ENCODE measurements around the gene ARHGAP22. TPM values are rescaled to one million over a fixed set of nuclear protein-coding genes. Genes with fewer than 3 reads are reported as not detected.

The ARHGAP22 gene
- polyA plus RNA-seq, 3 donors, result 1.5 to 7.8 (median 1.9) TPM

- Mint-ChIP-seq H3K9me3 (peaks cover 0 to 2% (median 0%) of the 10 kb centered on the region in 7 donors), H3K27me3 (ENCODE audit: low read depth in 3 of 3) (peaks cover 19 to 34% (median 25%) of the 10 kb centered on the region in 3 donors), H3K36me3 (no peaks in the 10 kb centered on the region), H3K4me3 (peak overlapping the region in 1 of 2 donors; percentile 61), H3K4me1 (peaks cover 28% of the 10 kb centered on the region), H3K27ac (no peak overlapping the region)
- no peak for TF ChIP-seq CTCF (IDR thresholded peaks at IDR 0.05)
- Histone ChIP-seq H3K9ac (ENCODE audit: insufficient read depth, low read length, poor library complexity, severe bottlenecking) (no peak overlapping the region), H3K4me3 (replicated peaks in 1 of 3; ENCODE audit: low read depth in 2 of 3, low read length in 3 of 3) (no peak overlapping the region), H3K4me2 (replicated peaks; ENCODE audit: extremely low read depth, low read length, poor library complexity, severe bottlenecking) (no peak overlapping the region), H3K9me3 (replicated peaks in 1 of 2; ENCODE audit: control insufficient read depth in 1 of 2, insufficient read depth in 1 of 2, low read length in 2 of 2) (no peaks in the 10 kb centered on the region), H3K36me3 (replicated peaks in 1 of 2; ENCODE audit: control insufficient read depth in 1 of 2, insufficient read depth in 2 of 2, low read length in 2 of 2) (no peaks in the 10 kb centered on the region), H3K27me3 (ENCODE audit: control insufficient read depth in 2 of 2, insufficient read depth in 2 of 2, low read length in 2 of 2) (peaks cover 0 to 3% of the 10 kb centered on the region in 2 donors), H3K27ac (ENCODE audit: low read depth in 1 of 2, low read length in 2 of 2) (no peak overlapping the region), H4K20me1 (ENCODE audit: insufficient read depth, low read length) (no peaks in the 10 kb centered on the region), H3K79me2 (ENCODE audit: insufficient read depth, low read length) (no peaks in the 10 kb centered on the region), H2AFZ (ENCODE audit: insufficient read depth, low read depth, low read length, poor library complexity, severe bottlenecking) (no peak overlapping the region), H3K4me1 (ENCODE audit: control insufficient read depth in 1 of 2, insufficient read depth in 2 of 2, low read length in 2 of 2) (peaks cover 34 to 35% of the 10 kb centered on the region in 2 donors)
- intact Hi-C loops (cut with micrococcal nuclease), result loop anchor here (10.0 kb wide), 2 partner anchors 47 to 287 kb away; partner anchors contain the start of gene ARHGAP22 (in 1 of the 2)
- WGBS (ENCODE audit: insufficient coverage), result 47% methylated on average over 4 of the region's 4 CpGs
- peak in 1 of 3 donors; percentile 3 for DNase-seq
Observed at GRCh38 chr10:48651839-48652238, 47.0 kb upstream of the ARHGAP22 start.

DNA sequence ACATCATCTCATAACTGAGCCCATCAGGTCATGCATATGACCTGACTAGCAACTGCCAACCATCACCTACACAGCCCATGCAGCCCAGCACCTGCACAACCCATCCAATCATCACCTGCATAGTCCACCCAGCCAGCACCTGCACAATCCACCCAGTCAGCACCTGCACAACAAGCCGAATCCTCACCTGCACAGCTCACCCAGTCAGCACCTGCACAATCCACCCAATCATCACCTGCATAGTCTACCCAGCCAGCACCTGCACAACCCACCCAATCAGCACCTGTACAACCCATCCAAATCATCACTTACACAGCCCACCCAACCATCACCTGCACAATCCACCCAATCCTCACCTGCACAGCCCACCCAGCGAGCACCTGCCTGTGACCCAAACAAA, 46.4 kb upstream of the ARHGAP22 start:
- Histone ChIP-seq H2AFZ (ENCODE audit: insufficient read depth, low read depth, low read length, poor library complexity, severe bottlenecking) (no peak overlapping the region), H4K20me1 (ENCODE audit: insufficient read depth, low read length) (no peaks in the 10 kb centered on the region), H3K27ac (ENCODE audit: low read depth in 1 of 2, low read length in 2 of 2) (no peak overlapping the region), H3K36me3 (replicated peaks in 1 of 2; ENCODE audit: control insufficient read depth in 1 of 2, insufficient read depth in 2 of 2, low read length in 2 of 2) (no peaks in the 10 kb centered on the region), H3K27me3 (ENCODE audit: control insufficient read depth in 2 of 2, insufficient read depth in 2 of 2, low read length in 2 of 2) (peaks cover 0 to 3% of the 10 kb centered on the region in 2 donors), H3K4me1 (ENCODE audit: control insufficient read depth in 1 of 2, insufficient read depth in 2 of 2, low read length in 2 of 2) (peaks cover 29 to 30% of the 10 kb centered on the region in 2 donors), H3K79me2 (ENCODE audit: insufficient read depth, low read length) (no peaks in the 10 kb centered on the region), H3K9me3 (replicated peaks in 1 of 2; ENCODE audit: control insufficient read depth in 1 of 2, insufficient read depth in 1 of 2, low read length in 2 of 2) (no peaks in the 10 kb centered on the region), H3K4me3 (replicated peaks in 1 of 3; ENCODE audit: low read depth in 2 of 3, low read length in 3 of 3) (no peak overlapping the region), H3K9ac (ENCODE audit: insufficient read depth, low read length, poor library complexity, severe bottlenecking) (no peak overlapping the region), H3K4me2 (replicated peaks; ENCODE audit: extremely low read depth, low read length, poor library complexity, severe bottlenecking) (no peak overlapping the region)
- Mint-ChIP-seq H3K9me3 (peaks cover 0 to 2% (median 0%) of the 10 kb centered on the region in 7 donors), H3K36me3 (no peaks in the 10 kb centered on the region), H3K27ac (peak overlapping the region in 3 of 7 donors; percentile 21 to 48 (median 40)), H3K27me3 (ENCODE audit: low read depth in 3 of 3) (peaks cover 19 to 31% (median 23%) of the 10 kb centered on the region in 3 donors), H3K4me1 (peaks cover 23% of the 10 kb centered on the region), H3K4me3 (peak overlapping the region in 1 of 2 donors; percentile 61)
- WGBS (ENCODE audit: insufficient coverage), result 100% methylated on average over 2 of the region's 2 CpGs
- intact Hi-C loops (cut with micrococcal nuclease), result loop anchor here (10.0 kb wide), 2 partner anchors 46 to 286 kb away; partner anchors contain the start of gene ARHGAP22 (in 1 of the 2)
- TF ChIP-seq CTCF (IDR thresholded peaks at IDR 0.05), result no peak
- DNase-seq, result no peak

Measured in CD14-positive monocyte (primary cell).